Measurements from ENCODE around the gene TSEN2.

- TF ChIP-seq, protein P1, sequence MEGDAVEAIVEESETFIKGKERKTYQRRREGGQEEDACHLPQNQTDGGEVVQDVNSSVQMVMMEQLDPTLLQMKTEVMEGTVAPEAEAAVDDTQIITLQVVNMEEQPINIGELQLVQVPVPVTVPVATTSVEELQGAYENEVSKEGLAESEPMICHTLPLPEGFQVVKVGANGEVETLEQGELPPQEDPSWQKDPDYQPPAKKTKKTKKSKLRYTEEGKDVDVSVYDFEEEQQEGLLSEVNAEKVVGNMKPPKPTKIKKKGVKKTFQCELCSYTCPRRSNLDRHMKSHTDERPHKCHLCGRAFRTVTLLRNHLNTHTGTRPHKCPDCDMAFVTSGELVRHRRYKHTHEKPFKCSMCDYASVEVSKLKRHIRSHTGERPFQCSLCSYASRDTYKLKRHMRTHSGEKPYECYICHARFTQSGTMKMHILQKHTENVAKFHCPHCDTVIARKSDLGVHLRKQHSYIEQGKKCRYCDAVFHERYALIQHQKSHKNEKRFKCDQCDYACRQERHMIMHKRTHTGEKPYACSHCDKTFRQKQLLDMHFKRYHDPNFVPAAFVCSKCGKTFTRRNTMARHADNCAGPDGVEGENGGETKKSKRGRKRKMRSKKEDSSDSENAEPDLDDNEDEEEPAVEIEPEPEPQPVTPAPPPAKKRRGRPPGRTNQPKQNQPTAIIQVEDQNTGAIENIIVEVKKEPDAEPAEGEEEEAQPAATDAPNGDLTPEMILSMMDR (IDR thresholded peaks at IDR 0.05), result no peak
- TF ChIP-seq POLR2A (IDR thresholded peaks at IDR 0.05) (no peak), POLR2AphosphoS5 (IDR thresholded peaks at IDR 0.05) (no peak)
Measured at GRCh38 chr3:12451481-12451880, 32.8 kb upstream of the TSEN2 start.

Data from suprapubic skin (tissue), 4 donors.